Hepatocyte (in vitro differentiated cells): ENCODE data around the gene PKP1. TPM values are rescaled to one million over a fixed set of nuclear protein-coding genes. Genes with fewer than 3 reads are reported as not detected.
"Not testable (repeated sequence)": the region's sequence is repeated elsewhere in the genome, so short reads cannot be mapped to it uniquely, and the experiment has no call there.

Source experiments
- DNase-seq: peaks from one replicate; pipeline ENCODE4 v3.0.0-alpha.2; 2016; ENCODE audit warnings: low spot score
- H2AFZ ChIP-seq: fragments of 200-600 bp; sonication (generic); 2 replicates; pipeline ENCODE4 v1.6.0; 2016; ENCODE audit warnings: antibody characterized with exemption, mild to moderate bottlenecking
- H3K27ac ChIP-seq: fragments of 200-600 bp; sonication (generic); 2 replicates; pipeline ENCODE4 v1.5.1; 2016; ENCODE audit warnings: mild to moderate bottlenecking
- H3K27me3 ChIP-seq: fragments of 200-600 bp; sonication (generic); 2 replicates; pipeline ENCODE4 v1.6.1; 2016
- H3K36me3 ChIP-seq: fragments of 200-600 bp; sonication (generic); replicated peaks from 2 replicates; pipeline ENCODE4 v1.5.1; 2016; ENCODE audit warnings: low read depth; ENCODE audit not compliant: insufficient read depth
- H3K4me1 ChIP-seq: fragments of 200-600 bp; sonication (generic); 2 replicates; pipeline ENCODE4 v1.5.1; 2016; ENCODE audit warnings: mild to moderate bottlenecking, moderate library complexity; ENCODE audit not compliant: insufficient read depth
- H3K4me2 ChIP-seq: fragments of 200-600 bp; sonication (generic); 2 replicates; pipeline ENCODE4 v1.6.0; 2016
- H3K4me3 ChIP-seq: fragments of 200-600 bp; sonication (generic); 2 replicates; pipeline ENCODE4 v1.5.1; 2016; ENCODE audit warnings: mild to moderate bottlenecking
- H3K79me2 ChIP-seq: fragments of 200-600 bp; sonication (generic); 2 replicates; pipeline ENCODE4 v1.6.0; 2017; ENCODE audit warnings: mild to moderate bottlenecking
- H3K9me2 ChIP-seq: fragments of 200-600 bp; sonication (generic); replicated peaks from 2 replicates; pipeline ENCODE4 v1.6.0; 2017; ENCODE audit warnings: mild to moderate bottlenecking; ENCODE audit not compliant: insufficient read depth
- H3K9me3 ChIP-seq: fragments of 200-600 bp; sonication (generic); 2 replicates; pipeline ENCODE4 v1.5.1; 2016; ENCODE audit warnings: low read depth, mild to moderate bottlenecking
- H4K20me1 ChIP-seq: fragments of 200-600 bp; sonication (generic); 2 replicates; pipeline ENCODE4 v1.6.0; 2016; ENCODE audit warnings: mild to moderate bottlenecking; ENCODE audit not compliant: insufficient read depth, poor library complexity, severe bottlenecking
- EZH2 ChIP-seq: fragments of 200-600 bp; sonication (generic); IDR thresholded peaks from 2 replicates; pipeline ENCODE4 v1.6.1; 2016; ENCODE audit warnings: antibody characterized with exemption, mild to moderate bottlenecking, borderline replicate concordance
- EZH2phosphoT487 ChIP-seq: fragments of 200-600 bp; sonication (generic); IDR thresholded peaks from one replicate; pipeline ENCODE4 v1.6.1; 2018; ENCODE audit warnings: antibody characterized with exemption, mild to moderate bottlenecking, low read depth, moderate library complexity; ENCODE audit not compliant: unreplicated experiment, severe bottlenecking
- WGBS: methylation state at CpG from one replicate; pipeline ENCODE4 v1.1.6; 2016; ENCODE audit warnings: low lambda C conversion rate; ENCODE audit errors: missing lambda C conversion rate; 5-methylcytosine and 5-hydroxymethylcytosine counted together
- polyA plus RNA-seq: library from polyadenylated mRNA; unstranded; fragments of >200 nt; fragmentation: Nextera tagmentation; extraction: Ambion mirVana; gene quantifications from 2 replicates; pipeline ENCODE4 v1.2.1, GENCODE V29; 2016
- total RNA-seq: library from RNA; depleted of rRNA; stranded (reverse); fragments of >200 nt; gene quantifications from 2 replicates; pipeline ENCODE4 v1.2.3, GENCODE V29; 2014
- TF ChIP-seq, protein P1 (sequence below): fragments of 200-600 bp; sonication (generic); IDR thresholded peaks from 2 replicates; pipeline ENCODE4 v1.5.1; 2016; ENCODE audit warnings: antibody characterized with exemption, mild to moderate bottlenecking; ENCODE audit not compliant: poor library complexity

Gene PKP1
- 0.20 and 0.33 TPM in 2 replicates for total RNA-seq
- polyA plus RNA-seq = 0.04 and 0.11 TPM in 2 replicates

GRCh38 chr1:201282931-201283829 is at the start of gene PKP1:
Gene PKP1, plus strand, starts transcription at chr1:201283506. Its CDS starts 197 bp downstream, at chr1:201283703.
- no peak within 1 kb of the TSS for H3K27ac ChIP-seq
- no peaks in the 10 kb centered on the region for H3K36me3 ChIP-seq
- H3K9me3 ChIP-seq = no peaks in the 10 kb centered on the region
- H4K20me1 ChIP-seq = no peaks in the 10 kb centered on the region
- 33% methylated on average over 51 of the region's 55 CpGs for WGBS
- peak within 1 kb of the TSS; percentile 39 for H2AFZ ChIP-seq
- H3K79me2 ChIP-seq = no peaks in the 10 kb centered on the region
- no peak for TF ChIP-seq EZH2phosphoT487
- no peak for TF ChIP-seq EZH2
- TF ChIP-seq, protein P1, sequence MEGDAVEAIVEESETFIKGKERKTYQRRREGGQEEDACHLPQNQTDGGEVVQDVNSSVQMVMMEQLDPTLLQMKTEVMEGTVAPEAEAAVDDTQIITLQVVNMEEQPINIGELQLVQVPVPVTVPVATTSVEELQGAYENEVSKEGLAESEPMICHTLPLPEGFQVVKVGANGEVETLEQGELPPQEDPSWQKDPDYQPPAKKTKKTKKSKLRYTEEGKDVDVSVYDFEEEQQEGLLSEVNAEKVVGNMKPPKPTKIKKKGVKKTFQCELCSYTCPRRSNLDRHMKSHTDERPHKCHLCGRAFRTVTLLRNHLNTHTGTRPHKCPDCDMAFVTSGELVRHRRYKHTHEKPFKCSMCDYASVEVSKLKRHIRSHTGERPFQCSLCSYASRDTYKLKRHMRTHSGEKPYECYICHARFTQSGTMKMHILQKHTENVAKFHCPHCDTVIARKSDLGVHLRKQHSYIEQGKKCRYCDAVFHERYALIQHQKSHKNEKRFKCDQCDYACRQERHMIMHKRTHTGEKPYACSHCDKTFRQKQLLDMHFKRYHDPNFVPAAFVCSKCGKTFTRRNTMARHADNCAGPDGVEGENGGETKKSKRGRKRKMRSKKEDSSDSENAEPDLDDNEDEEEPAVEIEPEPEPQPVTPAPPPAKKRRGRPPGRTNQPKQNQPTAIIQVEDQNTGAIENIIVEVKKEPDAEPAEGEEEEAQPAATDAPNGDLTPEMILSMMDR = no peak
- no peak within 1 kb of the TSS for H3K4me3 ChIP-seq
- DNase-seq = peak; percentile 65
- peaks cover 4% of the 10 kb centered on the region for H3K27me3 ChIP-seq
- no peaks in the 10 kb centered on the region for H3K9me2 ChIP-seq
- H3K4me2 ChIP-seq = peak within 1 kb of the TSS; percentile 78
- peaks cover 6% of the 10 kb centered on the region for H3K4me1 ChIP-seq

DNA sequence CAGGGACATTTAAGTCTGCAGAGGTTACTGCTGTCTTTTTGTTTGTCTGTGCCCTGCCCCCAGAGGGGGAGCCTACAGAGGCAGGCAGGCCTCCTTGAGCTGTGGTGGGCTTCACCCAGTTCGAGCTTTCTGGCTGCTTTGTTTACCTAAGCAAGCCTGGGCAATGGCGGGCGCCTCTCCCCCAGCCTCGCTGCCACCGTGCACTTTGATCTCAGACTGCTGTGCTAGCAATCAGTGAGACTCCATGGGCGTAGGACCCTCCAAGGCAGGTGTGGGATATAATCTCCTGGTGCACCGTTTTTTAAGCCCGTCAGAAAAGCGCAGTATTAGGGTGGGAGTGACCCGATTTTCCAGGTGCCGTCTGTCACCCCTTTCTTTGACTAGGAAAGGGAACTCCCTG is 43.7 kb upstream of the PKP1 start:
- H4K20me1 ChIP-seq, H3K4me3 ChIP-seq, H3K27ac ChIP-seq, H3K9me2 ChIP-seq, H3K36me3 ChIP-seq, H3K79me2 ChIP-seq, H3K9me3 ChIP-seq, H2AFZ ChIP-seq, H3K4me2 ChIP-seq, H3K27me3 ChIP-seq, DNase-seq, H3K4me1 ChIP-seq: not testable (repeated sequence)
- WGBS = 87% methylated on average over 11 of the region's 11 CpGs

- H3K79me2 ChIP-seq = no peaks in the 10 kb centered on the region
- no peaks in the 10 kb centered on the region for H3K36me3 ChIP-seq
- no peaks in the 10 kb centered on the region for H4K20me1 ChIP-seq
- WGBS = 89% methylated on average over 3 of the region's 3 CpGs
- no peak overlapping the region for H3K27ac ChIP-seq
- H3K4me3 ChIP-seq = no peak overlapping the region
- no peak for TF ChIP-seq EZH2
- TF ChIP-seq, protein P1 = no peak
- TF ChIP-seq EZH2phosphoT487 = no peak
- H3K9me2 ChIP-seq = no peaks in the 10 kb centered on the region
- H2AFZ ChIP-seq = no peak overlapping the region
- no peak for DNase-seq
- H3K4me2 ChIP-seq = no peak overlapping the region
- H3K27me3 ChIP-seq = no peaks in the 10 kb centered on the region
- H3K9me3 ChIP-seq = no peaks in the 10 kb centered on the region
- H3K4me1 ChIP-seq = no peaks in the 10 kb centered on the region
These were observed 43.1 kb upstream of the PKP1 start for GRCh38 chr1:201240171-201240570.

- Histone ChIP-seq H3K4me1 (no peaks in the 10 kb centered on the region), H3K4me2 (no peak overlapping the region), H3K9me2 (no peaks in the 10 kb centered on the region), H3K36me3 (no peaks in the 10 kb centered on the region), H4K20me1 (no peaks in the 10 kb centered on the region), H3K27ac (no peak overlapping the region), H3K27me3 (no peaks in the 10 kb centered on the region), H3K4me3 (no peak overlapping the region), H3K79me2 (no peaks in the 10 kb centered on the region), H3K9me3 (no peaks in the 10 kb centered on the region), H2AFZ (no peak overlapping the region)
- DNase-seq = no peak
- TF ChIP-seq, protein P1 = no peak
- TF ChIP-seq EZH2phosphoT487 = no peak
- TF ChIP-seq EZH2 = no peak
- WGBS = 90% methylated on average over 2 of the region's 2 CpGs
These were observed 41.6 kb upstream of the PKP1 start for GRCh38 chr1:201241736-201242135.
